ENCODE data around the gene DDHD1. TPM values are rescaled to one million over a fixed set of nuclear protein-coding genes. Genes with fewer than 3 reads are reported as not detected.
"Not testable (repeated sequence)": the region's sequence is repeated elsewhere in the genome, so short reads cannot be mapped to it uniquely, and the experiment has no call there.

DDHD1 gene
- total and polyA plus RNA-seq, 4 donors: 20.9 to 54.4 (median 25.9) TPM

DNA sequence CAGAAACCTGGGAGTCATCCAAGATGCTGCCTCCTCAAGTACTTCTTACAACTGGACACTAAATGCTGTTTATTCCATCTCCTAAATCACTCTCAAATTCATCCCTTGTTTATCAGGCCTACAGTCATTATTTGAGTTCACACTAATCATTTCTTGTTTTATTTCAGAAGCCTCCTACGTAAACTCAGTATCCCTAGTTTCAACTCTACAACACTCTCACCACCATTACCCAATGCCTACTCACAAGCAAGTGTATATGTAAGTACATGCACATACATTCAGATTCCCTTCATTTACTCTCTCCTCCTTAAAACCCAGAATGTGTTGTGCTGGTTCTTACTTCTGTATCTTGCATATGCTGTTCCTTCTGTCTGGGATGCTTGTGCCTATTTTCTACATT, 43.0 kb downstream of the DDHD1 start:
- no peaks in the 10 kb centered on the region for H3K36me3 ChIP-seq (ENCODE audit: control insufficient read depth, insufficient read depth, low read length)
- H3K9me3 ChIP-seq (ENCODE audit: control insufficient read depth, insufficient read depth, low read length): peaks cover 2% of the 10 kb centered on the region
- H3K4me3 ChIP-seq (ENCODE audit: low read depth, low read length): no peak overlapping the region
- WGBS (ENCODE audit: insufficient coverage): 100% methylated on average over 1 of the region's 1 CpG
- no peak overlapping the region for H3K27ac ChIP-seq (ENCODE audit: low read depth, low read length)
- no peaks in the 10 kb centered on the region for H3K27me3 ChIP-seq (ENCODE audit: control insufficient read depth, insufficient read depth, low read length)
- no peaks in the 10 kb centered on the region for H3K4me1 ChIP-seq (ENCODE audit: control insufficient read depth, insufficient read depth, low read length)
- no peak for DNase-seq (ENCODE audit: low read depth in 4 of 6, low spot score in 6 of 6)

DNA sequence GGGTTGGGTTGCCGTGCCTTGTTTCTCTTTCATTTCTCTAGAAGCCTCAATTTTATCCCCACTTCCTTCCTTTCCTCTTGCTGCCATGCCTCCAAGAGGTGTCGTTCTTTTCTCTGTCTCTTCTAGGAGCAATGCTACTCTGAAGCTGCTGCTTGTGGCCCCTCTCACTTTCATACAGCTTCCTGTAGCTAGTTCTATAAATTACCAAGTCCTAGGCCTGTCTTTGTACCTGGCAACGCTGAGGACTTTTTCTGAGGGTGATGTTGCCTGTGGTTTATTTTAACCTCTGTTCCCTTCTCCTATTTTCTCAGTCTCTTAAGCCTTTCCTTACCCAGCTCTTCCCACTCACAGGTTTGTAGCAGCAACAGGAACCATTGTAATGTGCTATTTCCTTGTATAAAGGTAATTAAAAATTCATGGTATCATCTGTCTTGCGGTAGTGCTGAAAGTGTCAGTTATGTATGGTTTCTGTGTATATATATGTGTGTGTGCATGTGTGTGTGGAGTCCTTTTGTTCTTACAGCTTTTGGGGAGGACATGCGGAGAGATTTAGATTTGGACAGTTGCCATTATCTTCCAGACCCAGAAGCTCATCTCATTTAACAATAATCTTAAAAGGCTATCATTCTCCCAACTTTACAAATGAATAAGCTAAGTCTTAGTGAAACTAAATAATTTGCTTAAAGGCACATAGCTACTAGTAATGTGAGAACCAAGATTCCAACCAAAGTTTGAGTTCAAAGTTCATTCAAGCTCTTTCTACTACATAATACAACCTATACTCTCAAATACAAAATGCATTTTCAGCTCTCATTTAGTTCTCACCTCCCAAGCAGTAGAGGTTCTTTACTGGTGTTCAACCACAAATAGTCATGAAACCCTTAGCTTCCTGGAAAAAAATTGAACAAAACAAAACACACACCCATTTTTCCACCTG, 43.8 kb downstream of the DDHD1 start:
- H3K4me1 ChIP-seq (ENCODE audit: control insufficient read depth, insufficient read depth, low read length): no peaks in the 10 kb centered on the region
- 76% methylated on average over 2 of the region's 5 CpGs for WGBS (ENCODE audit: insufficient coverage)
- peaks cover 2% of the 10 kb centered on the region for H3K9me3 ChIP-seq (ENCODE audit: control insufficient read depth, insufficient read depth, low read length)
- no peaks in the 10 kb centered on the region for H3K27me3 ChIP-seq (ENCODE audit: control insufficient read depth, insufficient read depth, low read length)
- DNase-seq (ENCODE audit: low read depth in 4 of 6, low spot score in 6 of 6): peak in 1 of 6 donors; percentile 17
- H3K36me3 ChIP-seq (ENCODE audit: control insufficient read depth, insufficient read depth, low read length): no peaks in the 10 kb centered on the region
- no peak overlapping the region for H3K4me3 ChIP-seq (ENCODE audit: low read depth, low read length)
- H3K27ac ChIP-seq (ENCODE audit: low read depth, low read length): no peak overlapping the region

- Histone ChIP-seq H3K36me3 (ENCODE audit: control insufficient read depth, insufficient read depth, low read length) (no peaks in the 10 kb centered on the region), H3K4me3 (ENCODE audit: low read depth, low read length) (no peak overlapping the region), H3K27me3 (ENCODE audit: control insufficient read depth, insufficient read depth, low read length) (no peaks in the 10 kb centered on the region), H3K27ac (ENCODE audit: low read depth, low read length) (no peak overlapping the region), H3K4me1 (ENCODE audit: control insufficient read depth, insufficient read depth, low read length) (no peaks in the 10 kb centered on the region), H3K9me3 (ENCODE audit: control insufficient read depth, insufficient read depth, low read length) (peaks cover 2% of the 10 kb centered on the region)
- 98% methylated on average over 6 of the region's 10 CpGs for WGBS (ENCODE audit: insufficient coverage)
- no peak for DNase-seq (ENCODE audit: low read depth in 4 of 6, low spot score in 6 of 6)
These were observed 44.6 kb downstream of the DDHD1 start for GRCh38 chr14:53108292-53109104.

DNA sequence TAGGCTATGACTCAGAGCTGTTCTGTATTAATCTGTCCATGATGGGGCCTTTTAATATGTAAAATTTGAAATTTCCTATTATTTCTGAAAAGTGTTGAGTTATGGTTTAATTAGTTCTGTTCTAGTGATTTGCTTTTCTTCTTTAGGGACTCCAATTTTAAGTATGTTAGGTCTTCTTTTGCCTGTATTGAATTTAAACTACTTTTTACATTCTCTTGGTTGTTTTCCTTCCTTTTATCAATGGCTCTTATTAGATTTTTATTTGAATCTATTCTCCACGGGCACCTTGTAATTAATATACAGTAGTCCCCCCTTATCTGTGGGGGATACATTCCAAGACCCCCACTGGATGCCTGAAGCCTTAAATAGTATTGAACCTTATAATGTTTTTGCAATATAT, 46.4 kb downstream of the DDHD1 start:
- DNase-seq (ENCODE audit: low read depth in 4 of 6, low spot score in 6 of 6): no peak

DNA sequence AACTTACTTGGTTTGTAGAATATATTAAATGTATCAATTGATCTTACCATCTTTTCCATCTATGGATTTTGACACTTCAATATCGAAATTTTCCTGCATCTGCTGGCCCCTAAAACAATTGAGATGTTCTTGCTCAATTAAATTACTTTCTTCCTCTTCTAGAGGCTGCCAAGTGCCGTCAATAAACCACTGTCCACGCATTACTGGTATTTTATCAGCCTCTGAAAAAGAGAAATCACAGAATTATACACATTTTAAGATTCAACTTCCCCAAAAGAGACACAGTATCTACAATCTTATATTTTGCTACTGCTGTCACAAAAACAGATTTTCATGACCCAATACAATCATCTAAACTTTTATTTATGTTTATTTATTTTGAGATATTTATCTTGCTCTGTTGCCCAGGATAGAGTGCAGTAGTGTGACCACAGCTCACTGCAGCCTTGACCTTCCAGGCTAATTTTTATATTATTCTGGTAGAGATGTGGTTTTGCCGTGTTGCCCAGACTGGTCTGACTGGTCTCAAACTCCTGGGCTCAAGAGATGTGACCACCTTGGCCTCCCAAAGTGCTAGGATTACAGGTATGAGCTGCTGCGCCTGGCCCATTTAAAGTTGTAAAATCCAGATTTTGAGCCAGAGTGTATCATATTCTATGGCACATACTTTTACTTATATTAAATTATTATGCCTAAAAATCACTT, 49.3 kb downstream of the DDHD1 start:
- no peaks in the 10 kb centered on the region for H3K27me3 ChIP-seq (ENCODE audit: control insufficient read depth, insufficient read depth, low read length)
- WGBS (ENCODE audit: insufficient coverage): 94% methylated on average over 3 of the region's 5 CpGs
- H3K9me3 ChIP-seq (ENCODE audit: control insufficient read depth, insufficient read depth, low read length): peaks cover 2% of the 10 kb centered on the region
- no peak overlapping the region for H3K27ac ChIP-seq (ENCODE audit: low read depth, low read length)
- H3K4me1 ChIP-seq (ENCODE audit: control insufficient read depth, insufficient read depth, low read length): no peaks in the 10 kb centered on the region
- no peak overlapping the region for H3K4me3 ChIP-seq (ENCODE audit: low read depth, low read length)
- no peak for DNase-seq (ENCODE audit: low read depth in 4 of 6, low spot score in 6 of 6)
- no peaks in the 10 kb centered on the region for H3K36me3 ChIP-seq (ENCODE audit: control insufficient read depth, insufficient read depth, low read length)

More for the DNA sequence above, 46.4 kb downstream of the DDHD1 start:
- H3K4me3 ChIP-seq (ENCODE audit: low read depth, low read length): no peak overlapping the region
- H3K36me3 ChIP-seq (ENCODE audit: control insufficient read depth, insufficient read depth, low read length): no peaks in the 10 kb centered on the region
- H3K9me3 ChIP-seq (ENCODE audit: control insufficient read depth, insufficient read depth, low read length): peaks cover 2% of the 10 kb centered on the region
- no peak overlapping the region for H3K27ac ChIP-seq (ENCODE audit: low read depth, low read length)
- no peaks in the 10 kb centered on the region for H3K27me3 ChIP-seq (ENCODE audit: control insufficient read depth, insufficient read depth, low read length)
- H3K4me1 ChIP-seq (ENCODE audit: control insufficient read depth, insufficient read depth, low read length): no peaks in the 10 kb centered on the region
- WGBS (ENCODE audit: insufficient coverage): no CpG with 5 or more reads among the region's 1 CpG

DNA sequence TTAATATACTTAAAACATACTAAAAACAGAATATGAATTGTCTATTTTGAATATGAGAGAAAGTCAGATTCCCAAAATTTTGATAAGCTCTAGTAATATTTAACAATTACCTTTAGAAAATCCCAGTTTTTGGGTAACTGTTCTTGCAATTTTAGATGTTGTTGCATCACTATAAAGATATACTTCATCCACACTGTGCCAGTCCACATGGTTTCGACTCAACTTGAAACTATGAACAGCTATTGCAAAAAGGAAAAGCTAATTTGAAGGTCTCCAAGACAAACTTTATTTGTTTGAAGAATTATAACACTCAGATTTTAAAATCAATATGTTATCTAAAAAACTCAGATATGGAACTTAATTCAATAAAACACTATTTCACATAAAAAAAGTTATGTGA, 59.9 kb downstream of the DDHD1 start:
- DNase-seq (ENCODE audit: low read depth in 4 of 6, low spot score in 6 of 6): no peak
- H3K4me1 ChIP-seq (ENCODE audit: control insufficient read depth, insufficient read depth, low read length): no peaks in the 10 kb centered on the region
- no peak overlapping the region for H3K27ac ChIP-seq (ENCODE audit: low read depth, low read length)
- H3K36me3 ChIP-seq (ENCODE audit: control insufficient read depth, insufficient read depth, low read length): no peaks in the 10 kb centered on the region
- no peaks in the 10 kb centered on the region for H3K27me3 ChIP-seq (ENCODE audit: control insufficient read depth, insufficient read depth, low read length)
- H3K4me3 ChIP-seq (ENCODE audit: low read depth, low read length): no peak overlapping the region
- no CpG with 5 or more reads among the region's 1 CpG for WGBS (ENCODE audit: insufficient coverage)
- no peaks in the 10 kb centered on the region for H3K9me3 ChIP-seq (ENCODE audit: control insufficient read depth, insufficient read depth, low read length)

DNA sequence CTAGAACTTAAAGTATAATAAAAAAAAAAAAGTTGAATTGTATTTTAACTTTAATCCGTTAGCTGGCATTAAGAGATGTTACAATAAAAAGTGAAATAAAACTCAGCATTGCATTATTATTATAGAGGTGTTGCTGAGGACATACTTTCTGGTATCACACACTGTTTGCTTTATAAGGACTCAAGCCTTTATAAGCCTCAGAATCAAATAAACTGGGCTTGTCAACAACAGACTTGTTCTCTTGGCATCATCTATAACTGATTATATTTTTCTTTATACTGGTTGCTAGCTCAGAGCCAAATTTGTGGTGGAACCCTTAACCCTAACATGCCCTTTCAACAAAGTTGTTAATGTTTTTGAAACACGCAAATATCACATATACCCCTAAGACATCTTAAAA, 62.3 kb downstream of the DDHD1 start:
- no CpG with 5 or more reads among the region's 2 CpGs for WGBS (ENCODE audit: insufficient coverage)
- Histone ChIP-seq H3K27me3 (ENCODE audit: control insufficient read depth, insufficient read depth, low read length) (no peaks in the 10 kb centered on the region), H3K4me3 (ENCODE audit: low read depth, low read length) (no peak overlapping the region), H3K36me3 (ENCODE audit: control insufficient read depth, insufficient read depth, low read length) (no peaks in the 10 kb centered on the region), H3K27ac (ENCODE audit: low read depth, low read length) (no peak overlapping the region), H3K4me1 (ENCODE audit: control insufficient read depth, insufficient read depth, low read length) (no peaks in the 10 kb centered on the region), H3K9me3 (ENCODE audit: control insufficient read depth, insufficient read depth, low read length) (no peaks in the 10 kb centered on the region)
- no peak for DNase-seq (ENCODE audit: low read depth in 4 of 6, low spot score in 6 of 6)

DNA sequence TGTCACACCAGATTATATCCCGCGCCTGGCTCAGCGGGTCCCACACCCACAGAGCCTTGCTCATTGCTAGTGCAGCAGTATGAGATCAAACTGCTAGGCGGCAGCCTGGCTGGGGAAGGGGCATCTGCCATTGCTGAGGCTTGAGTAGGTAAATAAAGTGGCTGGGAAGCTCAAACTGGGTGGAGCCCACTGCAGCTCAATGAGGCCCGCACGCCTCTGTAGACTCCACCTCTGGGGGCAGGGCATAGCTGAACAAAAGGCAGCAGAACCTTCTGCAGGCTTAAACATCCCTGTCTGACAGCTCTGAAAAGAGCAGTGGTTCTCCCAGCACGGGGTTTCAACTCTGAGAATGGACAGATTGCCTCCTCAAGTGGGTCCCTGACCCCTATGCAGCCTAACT, 68.2 kb downstream of the DDHD1 start:
- not testable (repeated sequence) for H3K4me3 ChIP-seq (ENCODE audit: low read depth, low read length); H3K36me3 ChIP-seq (ENCODE audit: control insufficient read depth, insufficient read depth, low read length); H3K27ac ChIP-seq (ENCODE audit: low read depth, low read length); DNase-seq (ENCODE audit: low read depth in 4 of 6, low spot score in 6 of 6); H3K4me1 ChIP-seq (ENCODE audit: control insufficient read depth, insufficient read depth, low read length); H3K27me3 ChIP-seq (ENCODE audit: control insufficient read depth, insufficient read depth, low read length); H3K9me3 ChIP-seq (ENCODE audit: control insufficient read depth, insufficient read depth, low read length)
- WGBS (ENCODE audit: insufficient coverage): 92% methylated on average over 7 of the region's 7 CpGs

GRCh38 chr14:53064475-53064874, 88.6 kb downstream of the DDHD1 start:
- Histone ChIP-seq H3K4me1 (ENCODE audit: control insufficient read depth, insufficient read depth, low read length) (no peaks in the 10 kb centered on the region), H3K9me3 (ENCODE audit: control insufficient read depth, insufficient read depth, low read length) (no peaks in the 10 kb centered on the region), H3K27ac (ENCODE audit: low read depth, low read length) (no peak overlapping the region), H3K36me3 (ENCODE audit: control insufficient read depth, insufficient read depth, low read length) (no peaks in the 10 kb centered on the region), H3K4me3 (ENCODE audit: low read depth, low read length) (no peak overlapping the region), H3K27me3 (ENCODE audit: control insufficient read depth, insufficient read depth, low read length) (no peaks in the 10 kb centered on the region)
- DNase-seq (ENCODE audit: low read depth in 4 of 6, low spot score in 6 of 6): no peak
- WGBS (ENCODE audit: insufficient coverage): no CpG with 5 or more reads among the region's 1 CpG
